ENCODE results near the gene ADCK1. TPM values are rescaled to one million over a fixed set of nuclear protein-coding genes. Genes with fewer than 3 reads are reported as not detected.

ADCK1 gene
- total RNA-seq, 2 donors from 2014 or later = 2.0 to 2.1 TPM

GRCh38 chr14:77832297-77832696 lies 32.4 kb downstream of the ADCK1 start:
- Mint-ChIP-seq H3K36me3 (ENCODE audit: low read depth) (peaks cover 26% of the 10 kb centered on the region), H3K27ac (no peak overlapping the region), H3K4me1 (no peaks in the 10 kb centered on the region), H3K9me3 (no peaks in the 10 kb centered on the region), H3K4me3 (no peak overlapping the region), H3K27me3 (no peaks in the 10 kb centered on the region)
- ATAC-seq (replicated peaks) = no peak

DNA sequence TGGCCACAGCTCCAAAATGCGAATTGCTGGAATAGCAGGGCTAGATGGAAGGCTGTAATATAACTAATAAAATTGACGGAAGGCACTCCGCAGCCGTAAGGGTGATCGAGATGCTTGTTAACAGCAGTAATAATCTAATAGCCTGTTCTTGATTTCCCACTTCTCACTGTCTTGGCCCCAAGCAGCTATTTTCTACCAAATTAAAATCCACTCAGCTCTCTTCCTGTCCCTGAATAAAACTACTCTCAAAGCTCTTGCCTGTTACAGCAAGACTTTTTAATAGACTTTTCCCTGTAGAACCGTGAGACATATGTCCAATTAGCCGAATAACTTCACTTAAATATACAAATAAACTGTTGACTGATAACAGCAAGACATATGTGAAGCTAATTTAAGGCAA lies 38.0 kb downstream of the ADCK1 start:
- H3K4me1 Mint-ChIP-seq = peaks cover 7% of the 10 kb centered on the region
- peaks cover under 1% of the 10 kb centered on the region for H3K36me3 Mint-ChIP-seq (ENCODE audit: low read depth)
- H3K27me3 Mint-ChIP-seq = no peaks in the 10 kb centered on the region
- no peaks in the 10 kb centered on the region for H3K9me3 Mint-ChIP-seq
- H3K4me3 Mint-ChIP-seq = no peak overlapping the region
- H3K27ac Mint-ChIP-seq = no peak overlapping the region
- ATAC-seq (replicated peaks) = no peak

DNA sequence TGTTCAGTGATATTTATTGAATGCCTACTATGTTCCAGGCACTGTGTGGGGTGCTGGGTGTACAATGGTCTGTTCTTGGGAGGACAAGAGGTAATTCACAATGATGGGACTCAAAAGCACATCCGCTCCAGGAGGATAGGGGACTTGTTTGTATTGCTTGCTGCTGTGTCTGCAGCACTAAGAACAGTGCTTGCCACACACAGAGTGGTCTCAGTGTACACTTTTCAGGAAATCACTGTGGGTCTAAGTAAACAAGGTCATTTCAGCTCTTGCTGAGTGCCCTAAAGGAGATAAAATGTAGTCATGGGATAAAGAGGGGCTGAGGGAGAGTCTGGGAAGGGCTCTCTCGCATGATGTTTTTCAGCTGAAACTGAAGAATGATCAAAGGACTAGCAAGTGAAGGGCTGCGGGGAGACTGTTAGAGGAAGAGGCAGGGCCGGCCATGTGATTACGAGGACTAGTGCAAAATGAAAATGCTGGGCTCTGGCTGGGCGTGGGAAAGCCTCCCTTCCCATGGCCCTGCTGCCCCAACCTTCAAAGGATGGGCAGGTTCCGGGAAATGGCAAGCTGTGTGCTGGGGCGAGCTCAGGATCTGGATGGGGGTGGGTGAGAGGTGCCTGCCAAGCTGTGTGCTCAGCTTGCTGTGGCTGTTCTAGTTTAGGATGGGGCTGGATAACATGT lies 39.1 kb downstream of the ADCK1 start:
- H3K4me3 Mint-ChIP-seq = no peak overlapping the region

GRCh38 chr14:77843195-77843594 lies 43.3 kb downstream of the ADCK1 start:
- no peaks in the 10 kb centered on the region for H3K27me3 Mint-ChIP-seq
- no peaks in the 10 kb centered on the region for H3K9me3 Mint-ChIP-seq
- ATAC-seq (replicated peaks) = no peak
- peaks cover 7% of the 10 kb centered on the region for H3K4me1 Mint-ChIP-seq
- no peak overlapping the region for H3K4me3 Mint-ChIP-seq
- no peak overlapping the region for H3K27ac Mint-ChIP-seq
- H3K36me3 Mint-ChIP-seq (ENCODE audit: low read depth) = no peaks in the 10 kb centered on the region

More for the DNA sequence above, 39.1 kb downstream of the ADCK1 start:
- no peak for ATAC-seq (replicated peaks)
- Mint-ChIP-seq H3K36me3 (ENCODE audit: low read depth) (no peaks in the 10 kb centered on the region), H3K27ac (peak overlapping the region; percentile 29), H3K4me1 (peaks cover 7% of the 10 kb centered on the region), H3K9me3 (no peaks in the 10 kb centered on the region), H3K27me3 (no peaks in the 10 kb centered on the region)

DNA sequence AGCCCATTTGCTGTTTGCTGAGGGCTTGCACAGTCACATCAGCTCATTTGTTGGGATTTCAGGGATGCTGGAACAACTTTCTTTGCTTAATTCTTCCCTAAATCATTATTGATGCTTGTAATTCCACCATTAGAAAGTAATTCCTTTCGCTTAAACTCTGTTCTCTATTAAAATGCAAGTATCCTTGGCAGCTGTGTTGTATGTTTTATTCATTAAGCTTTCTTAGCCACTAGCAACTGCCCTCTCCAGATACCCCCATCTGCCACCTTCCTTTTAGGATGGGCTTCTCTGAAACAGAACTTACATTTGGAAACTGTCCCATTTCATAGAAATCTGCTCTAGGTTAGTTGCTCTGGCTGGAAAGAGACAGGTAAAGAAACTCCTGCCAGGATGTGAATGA lies 43.7 kb downstream of the ADCK1 start:
- Mint-ChIP-seq H3K4me3 (no peak overlapping the region), H3K27me3 (no peaks in the 10 kb centered on the region), H3K9me3 (no peaks in the 10 kb centered on the region), H3K36me3 (ENCODE audit: low read depth) (no peaks in the 10 kb centered on the region), H3K27ac (no peak overlapping the region), H3K4me1 (peaks cover 7% of the 10 kb centered on the region)
- no peak for ATAC-seq (replicated peaks)

DNA sequence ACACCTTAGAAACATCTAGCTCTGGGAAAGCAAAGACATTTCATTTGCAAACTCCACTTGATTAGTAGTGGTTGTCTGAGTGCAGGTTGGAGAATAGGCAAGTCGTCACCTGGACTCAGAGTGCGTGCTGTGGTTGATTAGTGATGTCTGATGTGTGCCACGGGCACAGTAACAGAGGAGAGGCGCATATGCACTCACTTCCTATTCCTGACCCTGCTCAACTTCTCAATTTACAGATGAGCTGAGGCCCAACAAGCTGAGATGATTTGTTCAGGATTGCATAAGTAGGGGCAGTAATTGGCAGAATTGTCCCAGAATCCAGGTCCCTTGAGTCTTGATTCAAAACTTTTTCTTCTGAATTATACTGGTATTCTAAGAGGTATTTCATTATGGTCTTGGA lies 44.9 kb downstream of the ADCK1 start:
- no peaks in the 10 kb centered on the region for H3K4me1 Mint-ChIP-seq
- no peaks in the 10 kb centered on the region for H3K9me3 Mint-ChIP-seq
- no peak for ATAC-seq (replicated peaks)
- H3K36me3 Mint-ChIP-seq (ENCODE audit: low read depth) = no peaks in the 10 kb centered on the region
- H3K27ac Mint-ChIP-seq = no peak overlapping the region
- no peak overlapping the region for H3K4me3 Mint-ChIP-seq
- H3K27me3 Mint-ChIP-seq = no peaks in the 10 kb centered on the region

- Mint-ChIP-seq H3K36me3 (ENCODE audit: low read depth) (no peaks in the 10 kb centered on the region), H3K9me3 (peaks cover under 1% of the 10 kb centered on the region), H3K4me1 (no peaks in the 10 kb centered on the region), H3K4me3 (no peak overlapping the region), H3K27me3 (no peaks in the 10 kb centered on the region), H3K27ac (no peak overlapping the region)
- no peak for ATAC-seq (replicated peaks)
Measured at GRCh38 chr14:77848031-77848430, 48.1 kb downstream of the ADCK1 start.

GRCh38 chr14:77849711-77850110 lies 49.8 kb downstream of the ADCK1 start:
- H3K9me3 Mint-ChIP-seq = peaks cover 9% of the 10 kb centered on the region
- no peak overlapping the region for H3K27ac Mint-ChIP-seq
- ATAC-seq (replicated peaks) = no peak
- H3K4me3 Mint-ChIP-seq = no peak overlapping the region
- no peaks in the 10 kb centered on the region for H3K27me3 Mint-ChIP-seq
- H3K36me3 Mint-ChIP-seq (ENCODE audit: low read depth) = no peaks in the 10 kb centered on the region
- H3K4me1 Mint-ChIP-seq = no peaks in the 10 kb centered on the region

GRCh38 chr14:77853919-77854318 lies 54.0 kb downstream of the ADCK1 start:
- Mint-ChIP-seq H3K9me3 (peaks cover 9% of the 10 kb centered on the region), H3K27me3 (no peaks in the 10 kb centered on the region), H3K4me3 (no peak overlapping the region), H3K36me3 (ENCODE audit: low read depth) (no peaks in the 10 kb centered on the region), H3K27ac (no peak overlapping the region), H3K4me1 (no peaks in the 10 kb centered on the region)
- ATAC-seq (replicated peaks) = no peak

DNA sequence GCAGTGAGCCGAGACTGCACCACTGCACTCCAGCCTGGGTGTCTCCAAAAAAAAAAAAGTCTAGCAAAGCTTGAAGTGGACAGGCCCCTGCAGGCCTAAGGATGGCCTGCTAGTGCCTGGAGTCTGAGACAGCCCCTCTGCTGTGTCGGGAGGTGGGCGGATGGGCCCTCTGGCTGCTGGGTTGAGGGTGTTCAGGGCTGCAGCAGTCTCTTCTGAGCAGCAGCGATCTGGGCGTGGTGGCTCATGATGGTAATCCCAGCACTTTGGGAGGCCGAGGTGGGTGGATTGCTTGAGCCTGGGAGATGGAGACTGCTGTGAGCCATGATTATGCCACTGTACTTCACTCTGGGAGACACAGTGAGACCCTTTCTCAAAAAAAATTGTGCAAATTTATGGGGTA lies 57.0 kb downstream of the ADCK1 start:
- H3K27me3 Mint-ChIP-seq = no peaks in the 10 kb centered on the region
- peaks cover 9% of the 10 kb centered on the region for H3K9me3 Mint-ChIP-seq
- no peaks in the 10 kb centered on the region for H3K4me1 Mint-ChIP-seq
- H3K4me3 Mint-ChIP-seq = no peak overlapping the region
- H3K36me3 Mint-ChIP-seq (ENCODE audit: low read depth) = no peaks in the 10 kb centered on the region
- ATAC-seq (replicated peaks) = no peak
- H3K27ac Mint-ChIP-seq = peak overlapping the region; percentile 9

DNA sequence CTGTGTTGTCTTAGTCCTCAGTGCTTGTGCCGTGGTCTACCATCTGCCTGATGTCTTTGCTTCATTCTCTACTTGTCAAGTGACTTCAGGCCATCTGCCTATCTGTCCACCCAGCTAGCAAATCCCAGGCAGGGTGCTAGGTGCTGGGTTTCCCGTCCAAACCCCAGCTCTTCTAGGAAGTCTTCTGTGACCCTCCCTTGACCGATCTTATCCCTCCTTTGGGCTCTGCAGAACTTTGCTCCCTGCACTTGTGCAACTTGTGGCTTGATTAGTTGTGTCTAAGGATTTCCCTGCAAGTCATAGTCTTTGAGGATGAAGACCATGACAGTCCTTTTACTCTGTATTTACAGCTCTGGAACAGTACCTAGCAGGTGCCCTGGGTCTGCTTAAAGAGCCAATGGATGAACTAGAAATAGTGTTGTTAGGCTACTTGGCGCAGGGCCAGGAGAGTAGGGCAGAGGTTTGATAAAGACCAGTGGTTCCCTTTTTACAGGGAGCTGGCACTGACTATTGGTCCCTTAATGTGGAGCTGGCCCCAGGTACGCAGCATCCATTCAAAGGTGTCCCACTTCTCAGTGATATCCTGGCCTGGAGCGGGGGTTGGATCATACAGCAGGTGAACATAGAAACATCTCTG lies 60.1 kb downstream of the ADCK1 start:
- ATAC-seq (replicated peaks) = no peak

GRCh38 chr14:77861201-77861600 lies 61.3 kb downstream of the ADCK1 start:
- Mint-ChIP-seq H3K27me3 (no peaks in the 10 kb centered on the region), H3K4me1 (no peaks in the 10 kb centered on the region), H3K27ac (no peak overlapping the region), H3K9me3 (no peaks in the 10 kb centered on the region), H3K36me3 (ENCODE audit: low read depth) (no peaks in the 10 kb centered on the region), H3K4me3 (no peak overlapping the region)
- no peak for ATAC-seq (replicated peaks)

More for the DNA sequence above, 60.1 kb downstream of the ADCK1 start:
- no peaks in the 10 kb centered on the region for H3K36me3 Mint-ChIP-seq (ENCODE audit: low read depth)
- H3K27me3 Mint-ChIP-seq = no peaks in the 10 kb centered on the region
- no peak overlapping the region for H3K4me3 Mint-ChIP-seq
- no peaks in the 10 kb centered on the region for H3K9me3 Mint-ChIP-seq
- H3K27ac Mint-ChIP-seq = no peak overlapping the region
- no peaks in the 10 kb centered on the region for H3K4me1 Mint-ChIP-seq

DNA sequence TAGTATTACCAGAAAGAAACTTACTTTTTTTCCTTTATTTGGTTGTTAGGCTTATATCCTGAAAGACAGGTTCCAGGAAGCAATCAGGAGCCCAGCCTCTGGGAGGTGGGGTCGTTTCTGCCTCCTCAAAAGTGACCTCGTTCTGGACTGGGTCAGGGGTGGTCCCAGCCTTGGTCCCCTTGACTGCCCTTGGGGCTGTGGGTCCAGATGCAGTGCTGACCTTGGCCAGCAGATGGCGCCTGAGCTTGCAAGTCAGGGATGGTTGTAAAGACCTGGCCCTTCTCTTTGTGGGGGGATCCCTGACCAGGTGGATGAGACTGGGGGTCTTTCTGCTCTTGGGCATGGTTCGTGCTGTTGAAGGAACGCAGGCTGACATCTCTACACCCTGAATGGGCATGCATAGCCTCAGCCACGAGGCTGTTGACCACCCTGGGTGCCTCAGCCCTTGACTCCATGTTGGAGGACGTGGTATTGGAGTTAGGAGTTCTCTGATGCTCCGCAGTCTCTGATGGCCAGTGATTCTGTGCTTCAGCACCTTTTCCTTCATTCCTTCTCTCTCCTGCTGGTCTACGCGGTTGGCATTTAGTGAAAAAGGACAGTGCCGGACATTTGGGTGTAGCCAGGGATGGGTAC lies 62.4 kb downstream of the ADCK1 start:
- Mint-ChIP-seq H3K4me3 (no peak overlapping the region), H3K4me1 (no peaks in the 10 kb centered on the region), H3K27me3 (no peaks in the 10 kb centered on the region), H3K9me3 (no peaks in the 10 kb centered on the region), H3K27ac (no peak overlapping the region), H3K36me3 (ENCODE audit: low read depth) (no peaks in the 10 kb centered on the region)
- peak; percentile 72 for ATAC-seq (replicated peaks)

GRCh38 chr14:77864085-77864484 lies 64.2 kb downstream of the ADCK1 start:
- no peak for ATAC-seq (replicated peaks)
- no peak overlapping the region for H3K4me3 Mint-ChIP-seq
- H3K27ac Mint-ChIP-seq = no peak overlapping the region
- no peaks in the 10 kb centered on the region for H3K9me3 Mint-ChIP-seq
- no peaks in the 10 kb centered on the region for H3K4me1 Mint-ChIP-seq
- H3K27me3 Mint-ChIP-seq = no peaks in the 10 kb centered on the region
- no peaks in the 10 kb centered on the region for H3K36me3 Mint-ChIP-seq (ENCODE audit: low read depth)

GRCh38 chr14:77864580-77864979 lies 64.7 kb downstream of the ADCK1 start:
- Mint-ChIP-seq H3K9me3 (no peaks in the 10 kb centered on the region), H3K27me3 (no peaks in the 10 kb centered on the region), H3K36me3 (ENCODE audit: low read depth) (no peaks in the 10 kb centered on the region), H3K27ac (no peak overlapping the region), H3K4me1 (no peaks in the 10 kb centered on the region), H3K4me3 (no peak overlapping the region)
- no peak for ATAC-seq (replicated peaks)

All from activated T-helper 17 cell treated with anti-CD3 and anti-CD28 coated beads, Interleukin-2, amount 50 U/mL, for 72 hours (primary cell).